Measurements from ENCODE around the gene NEIL1. TPM values are rescaled to one million over a fixed set of nuclear protein-coding genes. Genes with fewer than 3 reads are reported as not detected.
A peak's percentile ranks its signal among the peaks of the same experiment; 100 is the strongest.
"Not testable (repeated sequence)": the region's sequence is repeated elsewhere in the genome, so short reads cannot be mapped to it uniquely, and the experiment has no call there.

The NEIL1 gene
- total RNA-seq, 1 donor from 2014 or later: 26.2 TPM

GRCh38 chr15:75333654-75334419 is 13.0 kb upstream of the NEIL1 start:
- not testable (repeated sequence) for DNase-seq

DNA sequence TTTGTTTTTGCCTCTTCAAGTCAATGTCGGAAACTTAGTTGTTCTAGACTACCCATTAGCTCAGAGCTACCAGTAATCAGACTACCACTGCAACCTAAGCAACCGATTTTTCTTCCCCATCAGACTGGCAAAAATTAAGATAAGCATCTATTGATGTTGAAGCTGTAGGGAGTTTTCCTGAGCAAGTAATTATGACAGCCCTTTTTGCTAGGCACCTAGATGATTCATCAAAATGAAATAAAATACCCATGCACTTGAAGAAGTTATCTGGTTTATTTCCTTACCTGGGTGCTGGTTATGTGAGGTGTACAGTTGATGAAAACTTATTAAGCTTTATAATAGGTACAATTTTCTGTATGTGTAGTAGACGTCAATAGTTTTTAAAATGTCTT is 11.5 kb upstream of the NEIL1 start:
- no peak for DNase-seq

DNA sequence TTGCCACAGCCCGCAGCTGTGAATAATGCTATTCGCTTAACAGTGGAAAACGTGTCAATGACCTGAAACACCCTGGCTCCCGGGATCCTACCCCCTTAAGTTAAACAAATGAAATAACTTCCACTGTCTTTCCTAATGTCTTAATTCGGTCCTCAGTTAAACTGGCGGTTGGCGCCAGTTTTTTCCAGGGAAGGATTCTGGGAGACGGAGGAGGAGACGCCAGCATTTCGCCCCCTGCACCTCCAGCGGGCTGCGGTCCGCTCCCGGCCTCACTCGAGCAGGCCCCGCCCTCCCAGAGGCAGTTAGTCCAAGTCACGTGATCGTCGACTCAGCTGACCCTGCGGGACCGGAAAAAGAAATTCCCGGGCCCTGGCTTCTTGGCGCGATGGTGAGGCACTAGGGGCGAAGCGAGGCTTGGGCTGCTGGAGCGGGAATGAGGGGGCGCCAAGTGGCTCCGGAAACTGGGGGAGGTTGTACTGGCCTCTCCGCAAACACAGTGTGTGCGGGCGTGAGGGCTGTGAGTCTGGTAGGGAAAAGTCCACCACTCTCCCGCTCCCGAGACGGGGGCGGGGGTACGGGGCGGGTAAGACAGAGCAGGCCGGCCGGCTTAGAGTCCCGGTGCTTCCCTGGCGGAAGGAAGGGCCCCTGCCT is 11.0 kb upstream of the NEIL1 start, which contains the start of gene COMMD4:
Gene COMMD4, plus strand, starts transcription at position 359 of the 651 bp plus-strand sequence. Its CDS starts 27 bp downstream, at position 386.
- DNase-seq: peak; percentile 94

DNA sequence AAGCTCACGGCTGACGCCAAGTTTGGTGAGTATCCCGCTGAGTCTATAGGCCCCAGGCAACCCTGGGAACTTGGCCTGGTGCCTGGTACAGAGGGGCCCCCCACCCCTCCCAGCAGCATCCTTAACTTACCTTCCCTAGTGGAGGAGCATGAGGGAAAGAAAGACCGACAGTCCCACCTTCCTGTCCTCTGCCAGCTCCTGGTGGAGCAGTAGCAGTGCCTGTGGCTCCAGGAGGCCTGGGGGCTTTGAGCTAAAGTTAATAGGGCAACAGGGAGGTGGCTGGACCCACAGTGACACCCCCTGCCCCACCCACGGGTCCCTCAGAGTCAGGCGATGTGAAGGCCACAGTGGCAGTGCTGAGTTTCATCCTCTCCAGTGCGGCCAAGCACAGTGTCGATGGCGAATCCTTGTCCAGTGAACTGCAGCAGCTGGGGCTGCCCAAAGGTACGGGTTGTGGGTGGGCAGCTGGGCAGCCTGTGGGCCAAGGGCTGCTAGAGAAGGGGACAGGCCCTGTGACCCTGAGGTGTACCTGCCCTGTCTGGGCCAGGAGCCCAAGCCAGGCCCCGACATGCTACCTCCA is 8.1 kb upstream of the NEIL1 start:
- no peak for DNase-seq

DNA sequence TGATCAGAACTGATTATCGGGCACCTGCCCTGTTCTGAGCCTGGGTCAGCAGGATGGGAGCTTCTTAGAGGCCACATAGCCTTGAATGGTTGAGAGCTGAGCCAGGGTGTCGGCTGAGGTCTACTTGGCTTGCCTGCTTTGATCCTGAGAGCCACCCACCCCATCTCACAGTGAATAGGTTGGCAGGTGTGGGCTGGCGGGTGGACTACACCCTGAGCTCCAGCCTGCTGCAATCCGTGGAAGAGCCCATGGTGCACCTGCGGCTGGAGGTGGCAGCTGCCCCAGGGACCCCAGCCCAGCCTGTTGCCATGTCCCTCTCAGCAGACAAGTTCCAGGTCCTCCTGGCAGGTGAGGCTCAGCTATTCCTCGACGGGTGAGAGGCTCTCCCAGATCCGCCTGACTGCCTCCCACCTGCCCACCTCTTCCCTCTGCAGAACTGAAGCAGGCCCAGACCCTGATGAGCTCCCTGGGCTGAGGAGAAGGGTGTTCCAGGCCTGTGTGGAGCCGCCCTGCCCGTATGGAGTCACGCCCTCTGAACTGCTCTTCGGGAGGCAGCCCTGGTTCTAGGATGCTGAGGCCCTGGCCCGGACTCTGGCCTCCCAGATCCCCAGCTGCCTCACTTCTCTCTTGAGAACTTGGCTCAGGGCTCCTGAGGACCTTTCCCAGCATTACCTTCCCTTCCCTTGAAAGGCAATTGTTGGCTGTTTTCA is 7.2 kb upstream of the NEIL1 start:
- DNase-seq: no peak

DNA sequence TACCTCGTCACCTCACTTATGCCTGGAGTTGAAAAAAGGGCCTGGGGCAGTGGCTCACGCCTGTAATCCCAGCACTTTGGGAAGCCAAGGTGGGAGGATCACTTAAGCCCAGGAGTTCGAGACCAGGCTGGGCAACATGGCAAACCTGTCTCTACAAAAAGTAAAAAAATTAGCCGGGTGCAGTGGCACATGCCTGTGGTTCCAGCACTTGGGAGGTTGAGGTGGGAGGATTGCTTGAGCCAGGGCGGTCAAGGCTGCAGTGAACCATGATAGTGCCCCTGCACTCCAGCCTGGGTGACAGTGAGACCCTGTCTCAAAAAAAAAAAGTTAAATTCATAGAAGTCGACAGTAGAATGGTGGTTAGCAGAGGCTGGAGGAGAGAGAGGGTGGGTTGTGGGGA is 4.6 kb upstream of the NEIL1 start:
- no peak for DNase-seq

DNA sequence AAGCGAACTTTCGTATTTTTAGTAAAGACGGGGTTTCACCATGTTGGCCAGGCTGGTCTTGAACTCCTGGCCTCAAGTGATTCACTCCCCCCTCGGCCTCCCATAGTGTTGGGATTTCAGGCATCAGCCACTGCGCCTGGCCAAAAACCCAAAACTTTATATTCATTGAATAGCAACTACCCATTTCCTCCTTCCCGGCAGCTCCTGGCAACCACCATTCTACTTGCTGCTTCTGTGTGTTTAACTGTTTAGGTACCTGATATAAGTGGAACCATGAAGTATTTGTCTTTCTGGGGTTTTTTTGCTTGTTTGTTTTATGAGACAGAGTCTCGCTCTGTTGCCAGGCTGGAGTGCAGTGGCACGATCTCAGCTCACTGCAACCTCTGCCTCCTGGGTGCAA is 2.9 kb upstream of the NEIL1 start:
- not testable (repeated sequence) for DNase-seq

- DNase-seq: peak; percentile 73
Observed at GRCh38 chr15:75347222-75348033, 589 bp downstream of the NEIL1 start.

DNA sequence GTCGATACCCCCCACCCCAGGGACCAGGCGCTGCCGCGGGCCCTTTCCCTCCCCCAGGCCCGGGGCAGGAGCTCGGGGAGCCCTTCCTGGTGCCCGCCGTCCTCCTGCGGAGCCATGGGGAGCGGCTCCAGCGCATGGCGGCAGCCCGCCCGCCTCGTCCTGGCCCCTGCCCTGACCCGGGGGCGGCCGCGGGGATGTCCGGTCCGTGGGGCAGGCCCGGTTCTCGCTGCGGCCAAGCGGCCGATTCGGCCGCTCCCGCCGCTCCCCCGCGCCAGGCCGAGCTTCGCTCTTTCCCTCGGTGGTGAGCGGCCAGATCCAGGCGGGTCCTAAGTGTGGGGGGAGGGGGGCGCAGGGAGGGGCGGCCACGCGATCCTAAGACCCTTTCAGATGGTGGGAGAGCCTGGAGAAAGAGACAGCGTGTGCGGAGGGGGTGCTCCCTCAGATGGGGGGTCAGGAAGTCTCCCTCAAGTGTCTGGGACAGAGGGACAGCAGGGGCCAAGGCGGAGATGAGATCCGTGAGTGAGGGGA is 1.3 kb downstream of the NEIL1 start:
- no peak for DNase-seq

GRCh38 chr15:75348562-75349350 is 1.9 kb downstream of the NEIL1 start:
- no peak for DNase-seq

- DNase-seq: not testable (repeated sequence)
Observed at GRCh38 chr15:75349351-75349669, 2.5 kb downstream of the NEIL1 start.

GRCh38 chr15:75349851-75350588 is 3.2 kb downstream of the NEIL1 start:
- DNase-seq: no peak

DNA sequence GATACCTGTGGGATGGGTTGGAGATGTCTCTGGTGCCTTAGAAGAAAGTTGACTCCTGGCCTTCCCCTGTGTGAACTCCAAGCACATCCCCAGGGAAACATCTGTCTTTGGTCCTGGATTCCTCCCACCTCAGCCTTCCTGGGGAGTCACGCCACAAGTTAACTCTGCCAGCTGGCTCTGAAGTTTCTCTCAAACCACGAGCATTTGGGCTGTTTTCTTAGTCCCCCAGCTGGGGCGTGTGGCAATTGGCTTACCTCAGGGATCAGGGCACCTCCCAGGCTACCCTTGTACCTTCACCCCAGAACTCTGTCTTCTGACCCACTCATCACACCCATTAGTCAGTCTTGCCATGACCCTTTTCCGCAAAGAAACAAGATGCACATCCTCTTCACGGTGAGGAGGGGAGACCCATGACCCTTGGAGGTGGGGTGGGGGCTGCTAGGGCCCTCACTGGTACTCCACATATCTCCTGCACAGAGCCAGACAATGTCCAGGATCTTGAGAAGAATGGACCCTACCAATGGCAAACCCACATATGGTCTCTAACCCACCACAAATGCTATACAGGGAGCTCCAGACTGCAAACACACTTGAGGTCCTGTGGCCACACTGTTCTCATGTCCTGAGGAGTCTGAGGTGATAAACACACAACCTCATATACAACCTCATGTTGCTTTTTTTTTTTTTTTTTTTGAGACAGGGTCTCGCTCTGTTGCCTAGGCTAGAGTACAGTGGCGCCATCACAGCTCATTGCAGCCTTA is 3.9 kb downstream of the NEIL1 start:
- DNase-seq: no peak

DNA sequence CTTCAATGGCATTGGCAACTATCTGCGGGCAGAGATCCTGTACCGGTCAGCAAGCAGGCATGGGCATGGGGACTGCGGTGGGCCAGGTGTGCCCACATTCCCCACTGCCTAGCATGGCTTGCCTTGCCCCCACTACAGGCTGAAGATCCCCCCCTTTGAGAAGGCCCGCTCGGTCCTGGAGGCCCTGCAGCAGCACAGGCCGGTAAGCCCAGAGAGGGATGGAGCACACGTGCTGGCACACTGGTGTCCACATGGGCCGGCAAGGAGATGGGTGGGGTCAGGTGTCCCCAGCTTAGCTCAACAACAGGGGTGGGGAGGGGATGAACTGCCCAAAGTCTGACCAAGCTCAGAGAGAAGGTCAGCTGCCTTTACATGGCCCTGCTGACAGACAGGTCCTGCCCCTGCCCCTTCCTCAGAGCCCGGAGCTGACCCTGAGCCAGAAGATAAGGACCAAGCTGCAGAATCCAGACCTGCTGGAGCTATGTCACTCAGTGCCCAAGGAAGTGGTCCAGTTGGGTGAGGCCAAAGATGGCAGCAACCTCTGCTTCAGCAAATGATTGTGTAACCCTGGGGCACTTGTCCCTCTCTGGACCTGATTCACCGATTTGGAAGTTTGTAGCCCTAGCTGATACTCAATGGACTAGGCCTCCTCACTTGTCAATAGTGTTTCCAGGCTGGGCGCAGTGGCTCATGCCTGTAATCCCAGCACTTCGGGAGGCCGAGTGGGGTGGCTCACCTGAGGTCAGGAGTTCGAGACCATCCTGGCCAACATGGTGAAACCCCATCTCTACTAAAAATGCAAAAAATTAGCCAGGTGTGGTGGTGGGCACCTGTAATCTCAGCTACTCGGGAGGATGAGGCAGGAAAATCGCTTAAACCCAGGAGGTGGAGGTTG is 5.6 kb downstream of the NEIL1 start:
- DNase-seq: no peak

GRCh38 chr15:75353604-75354003 is 6.8 kb downstream of the NEIL1 start:
- no peak for DNase-seq

GRCh38 chr15:75354454-75354853 is 7.6 kb downstream of the NEIL1 start:
- DNase-seq: no peak

DNA sequence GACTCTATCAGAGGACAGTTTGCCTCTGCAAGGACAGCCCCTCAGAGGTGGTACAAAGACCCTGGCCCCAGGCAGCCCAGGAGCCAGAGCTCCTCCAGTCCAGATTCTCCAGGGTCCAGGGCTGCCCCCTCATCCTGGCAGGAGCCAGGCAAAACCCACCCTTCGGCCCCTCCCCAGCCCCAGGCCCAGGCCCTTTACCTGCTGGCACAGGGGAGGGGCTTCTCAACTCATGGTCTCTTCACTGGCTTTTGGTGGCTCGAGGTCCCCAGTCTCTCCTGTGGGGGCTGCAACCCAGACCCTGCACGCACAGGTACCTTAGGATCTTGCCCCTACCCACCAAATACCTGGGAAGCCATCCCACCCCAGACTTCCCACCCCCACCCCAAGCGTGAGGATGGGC is 8.5 kb downstream of the NEIL1 start:
- DNase-seq: no peak

DNA sequence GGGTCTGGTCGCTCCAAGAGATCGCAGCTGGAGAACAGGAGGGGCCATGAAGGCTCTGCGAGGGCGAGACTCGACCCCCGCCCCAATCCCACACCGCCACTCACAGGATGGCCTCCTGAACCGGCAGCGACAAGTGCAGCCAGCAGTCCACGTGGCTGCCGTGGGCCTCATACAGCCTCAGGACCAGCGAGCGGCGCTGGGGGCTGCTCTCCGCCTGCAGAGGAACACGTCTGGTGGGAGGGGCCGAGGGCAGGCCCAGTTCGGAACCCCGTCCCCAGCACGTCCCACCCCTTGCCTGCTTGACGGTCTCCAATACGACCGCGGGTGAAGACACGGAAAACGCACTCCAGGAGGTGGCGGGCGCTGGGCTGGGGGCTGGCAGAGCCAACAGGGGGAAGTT is 9.2 kb downstream of the NEIL1 start:
- DNase-seq: no peak
